Measurements from ENCODE around the gene ADARB1.

The ADARB1 gene

DNA sequence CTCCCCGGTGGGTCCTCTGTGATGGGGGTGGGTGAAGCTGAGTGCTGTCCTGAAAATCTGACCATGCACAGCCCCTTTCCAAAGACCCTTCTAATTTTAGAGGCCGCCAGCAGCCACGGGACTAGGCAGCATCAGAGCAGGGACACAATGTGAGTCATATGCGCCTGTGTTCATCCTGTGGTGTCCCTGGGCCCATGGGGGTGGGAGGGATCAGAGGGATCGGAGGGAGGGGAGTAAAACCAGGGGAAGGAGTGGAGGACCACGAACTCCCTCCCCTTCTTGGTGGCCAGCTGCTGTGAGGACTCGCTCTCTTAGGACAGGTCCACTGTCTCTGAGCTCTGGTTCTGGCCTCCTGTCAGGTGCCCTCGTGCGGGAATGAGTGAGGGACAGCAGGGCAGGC lies 61.5 kb downstream of the ADARB1 start (continued):
- TF ChIP-seq TOX (CRISPR knock-in tag; IDR thresholded peaks at IDR 0.05; ENCODE audit: borderline replicate concordance) (no peak), CSDC2 (CRISPR knock-in tag; IDR thresholded peaks at IDR 0.05) (no peak)
- TF ChIP-seq, protein P1, sequence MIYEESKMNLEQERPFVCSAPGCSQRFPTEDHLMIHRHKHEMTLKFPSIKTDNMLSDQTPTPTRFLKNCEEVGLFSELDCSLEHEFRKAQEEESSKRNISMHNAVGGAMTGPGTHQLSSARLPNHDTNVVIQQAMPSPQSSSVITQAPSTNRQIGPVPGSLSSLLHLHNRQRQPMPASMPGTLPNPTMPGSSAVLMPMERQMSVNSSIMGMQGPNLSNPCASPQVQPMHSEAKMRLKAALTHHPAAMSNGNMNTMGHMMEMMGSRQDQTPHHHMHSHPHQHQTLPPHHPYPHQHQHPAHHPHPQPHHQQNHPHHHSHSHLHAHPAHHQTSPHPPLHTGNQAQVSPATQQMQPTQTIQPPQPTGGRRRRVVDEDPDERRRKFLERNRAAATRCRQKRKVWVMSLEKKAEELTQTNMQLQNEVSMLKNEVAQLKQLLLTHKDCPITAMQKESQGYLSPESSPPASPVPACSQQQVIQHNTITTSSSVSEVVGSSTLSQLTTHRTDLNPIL (CRISPR knock-in tag; IDR thresholded peaks at IDR 0.05; ENCODE audit: low read depth): no peak

- no peak for ATAC-seq
- TF ChIP-seq RARB (CRISPR knock-in tag; IDR thresholded peaks at IDR 0.05): no peak
- no peak for TF ChIP-seq BACH2 (CRISPR knock-in tag; IDR thresholded peaks at IDR 0.05; ENCODE audit: borderline replicate concordance)
- TF ChIP-seq ZC3H10 (CRISPR knock-in tag; IDR thresholded peaks at IDR 0.05): no peak
- TF ChIP-seq TCF4 (CRISPR knock-in tag; IDR thresholded peaks at IDR 0.05; ENCODE audit: borderline replicate concordance): no peak
- no peak for TF ChIP-seq ISL1 (CRISPR knock-in tag; IDR thresholded peaks at IDR 0.05)
- no peak for TF ChIP-seq TOX (CRISPR knock-in tag; IDR thresholded peaks at IDR 0.05; ENCODE audit: borderline replicate concordance)
Measured at GRCh38 chr21:45136500-45136899, 62.1 kb downstream of the ADARB1 start.

DNA sequence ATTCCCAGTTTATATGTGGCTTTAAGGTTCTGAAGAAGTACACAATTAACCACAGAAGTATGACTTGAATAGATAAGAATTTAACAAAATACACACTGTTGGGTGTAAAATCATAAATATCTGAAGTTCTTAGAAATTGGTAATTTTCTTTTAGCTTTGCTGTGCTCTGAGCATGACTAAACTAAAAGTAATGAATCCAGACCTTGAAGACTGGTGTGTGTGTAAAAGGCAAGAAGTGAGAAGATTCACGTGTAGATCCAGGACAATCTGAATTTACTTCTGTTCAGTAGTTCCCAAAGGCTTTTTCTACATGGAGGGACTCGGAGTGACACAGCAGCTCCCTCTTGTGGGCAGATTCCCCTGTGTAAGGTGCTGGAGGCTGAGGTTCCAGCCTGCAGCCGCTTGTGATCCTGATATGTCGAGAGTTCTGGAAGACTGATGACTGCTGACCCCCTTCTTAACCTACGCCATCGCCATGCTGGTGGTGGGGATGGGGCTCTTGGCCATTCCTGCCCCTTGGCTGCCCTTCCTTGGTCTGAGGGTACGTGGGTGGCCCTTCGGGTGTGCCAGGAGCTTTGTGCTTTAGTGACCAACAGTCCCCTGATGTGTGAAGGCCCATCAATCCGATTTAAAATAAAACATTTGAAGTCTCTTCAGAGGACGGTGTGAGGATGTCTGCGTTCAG lies 62.7 kb downstream of the ADARB1 start:
- ATAC-seq: peak; percentile 85

GRCh38 chr21:45137612-45137937 lies 63.2 kb downstream of the ADARB1 start:
- no peak for ATAC-seq

More for the DNA sequence above, 62.7 kb downstream of the ADARB1 start:
- no peak for TF ChIP-seq GLIS3 (CRISPR knock-in tag; IDR thresholded peaks at IDR 0.05)
- TF ChIP-seq ZC3H10 (CRISPR knock-in tag; IDR thresholded peaks at IDR 0.05): no peak
- no peak for TF ChIP-seq OSR1 (CRISPR knock-in tag; IDR thresholded peaks at IDR 0.05)
- TF ChIP-seq, protein P1 (CRISPR knock-in tag; IDR thresholded peaks at IDR 0.05; ENCODE audit: low read depth): no peak

More at GRCh38 chr21:45137612-45137937, 63.2 kb downstream of the ADARB1 start:
- TF ChIP-seq, protein P1 (CRISPR knock-in tag; IDR thresholded peaks at IDR 0.05; ENCODE audit: low read depth): no peak
- TF ChIP-seq RARB (CRISPR knock-in tag; IDR thresholded peaks at IDR 0.05) (no peak), TSHZ2 (CRISPR knock-in tag; IDR thresholded peaks at IDR 0.05) (no peak), TCF4 (CRISPR knock-in tag; IDR thresholded peaks at IDR 0.05; ENCODE audit: borderline replicate concordance) (no peak), ZFP30 (CRISPR knock-in tag; IDR thresholded peaks at IDR 0.05) (no peak), ARNTL (CRISPR knock-in tag; IDR thresholded peaks at IDR 0.05; ENCODE audit: borderline replicate concordance, low read depth) (no peak), CSRNP3 (CRISPR knock-in tag; IDR thresholded peaks at IDR 0.05) (no peak), GLIS3 (CRISPR knock-in tag; IDR thresholded peaks at IDR 0.05) (no peak), POU6F1 (CRISPR knock-in tag; IDR thresholded peaks at IDR 0.05; ENCODE audit: borderline replicate concordance, low read depth) (no peak)
